T47D (cell line): ENCODE results near the gene SAMD14.
A peak's percentile ranks its signal among the peaks of the same experiment; 100 is the strongest.

Source experiments
- DNase-seq, 2 experiments: peaks; one replicate each; pipeline versions ENCODE4 v3.0.0 to v3.0.0-alpha.2; 2011 to 2012; ENCODE audit warnings: low read depth in 1 of 2, low spot score in 1 of 2
- JUND ChIP-seq: IDR thresholded peaks from 2 replicates; pipeline ENCODE4 v1.6.1; 2012; ENCODE audit warnings: low read depth
- in situ Hi-C: cut with HindIII; loops from 2 replicates; pipeline ENCODE4 v1.10.0; 2016; ENCODE audit warnings: low sequenced_read_pairs, low pct_unique_long_range_greater_than_20kb

The SAMD14 gene

DNA sequence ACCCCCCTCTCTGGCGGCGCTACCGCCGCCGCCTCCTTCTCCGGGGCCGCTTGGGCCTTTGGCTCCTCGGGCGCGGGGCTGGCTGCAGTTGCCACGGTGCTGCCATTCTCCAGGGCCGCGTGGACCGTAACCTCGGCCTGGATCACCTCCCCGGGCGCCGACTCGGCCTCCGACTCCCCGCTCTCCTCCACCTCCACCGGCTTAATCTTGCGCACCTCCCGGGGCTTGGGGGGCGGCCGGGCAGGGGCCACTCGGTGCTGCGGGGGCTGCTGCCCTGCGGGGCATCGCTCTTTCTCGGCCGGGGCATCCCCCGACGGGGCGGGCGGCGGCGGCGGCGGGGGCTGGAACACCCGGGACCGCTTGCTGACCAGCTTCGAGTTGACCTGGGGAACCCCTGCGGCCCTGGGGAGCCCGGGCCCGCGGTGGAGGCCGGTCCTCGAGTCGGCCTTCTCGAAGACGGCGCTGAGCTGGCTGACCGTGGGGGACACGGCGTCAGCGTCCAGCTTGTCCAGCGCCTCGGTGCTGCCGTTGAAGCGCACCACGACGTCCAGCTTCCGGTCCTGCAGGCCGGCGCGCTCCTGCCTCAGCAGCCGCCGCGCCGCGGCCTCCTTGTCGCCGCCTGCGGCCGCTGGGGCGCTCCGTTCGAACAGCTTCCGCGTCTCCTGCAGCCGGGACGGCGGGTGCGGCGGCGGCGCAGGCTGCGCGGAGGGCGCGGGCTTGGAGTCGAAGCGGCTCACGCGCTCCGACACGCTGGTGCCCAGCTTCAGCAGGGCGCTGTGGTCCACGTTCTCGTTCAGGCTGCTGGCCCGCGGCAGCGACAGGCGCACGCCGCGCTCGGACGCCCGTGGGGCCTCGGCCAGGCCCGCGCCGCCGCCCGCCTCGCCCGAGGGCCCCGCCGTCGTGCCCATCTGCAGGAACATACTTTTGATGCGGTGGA lies 19.7 kb upstream of the SAMD14 start:
- DNase-seq, result peak; percentile 66 to 77
- TF ChIP-seq JUND, result no peak
- in situ Hi-C loops, result no loop called here

DNA sequence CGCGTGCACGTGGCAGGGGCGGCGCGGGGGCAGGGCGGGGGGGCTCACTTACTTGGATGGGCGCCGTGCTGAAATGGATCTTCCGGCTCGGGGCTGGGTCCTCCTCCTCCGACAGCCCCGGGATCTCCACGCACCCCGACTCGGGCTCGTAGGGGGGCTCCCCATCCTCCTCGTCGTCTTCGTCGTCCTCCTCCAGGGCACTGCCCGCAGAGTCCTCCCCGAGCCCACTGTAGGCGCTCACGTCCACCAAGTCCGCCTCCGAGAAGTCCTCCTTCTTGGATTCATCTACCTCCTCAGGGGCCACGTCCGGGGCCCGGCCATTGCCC lies 19.1 kb upstream of the SAMD14 start:
- in situ Hi-C loops, result no loop called here
- no peak for DNase-seq
- TF ChIP-seq JUND, result no peak

DNA sequence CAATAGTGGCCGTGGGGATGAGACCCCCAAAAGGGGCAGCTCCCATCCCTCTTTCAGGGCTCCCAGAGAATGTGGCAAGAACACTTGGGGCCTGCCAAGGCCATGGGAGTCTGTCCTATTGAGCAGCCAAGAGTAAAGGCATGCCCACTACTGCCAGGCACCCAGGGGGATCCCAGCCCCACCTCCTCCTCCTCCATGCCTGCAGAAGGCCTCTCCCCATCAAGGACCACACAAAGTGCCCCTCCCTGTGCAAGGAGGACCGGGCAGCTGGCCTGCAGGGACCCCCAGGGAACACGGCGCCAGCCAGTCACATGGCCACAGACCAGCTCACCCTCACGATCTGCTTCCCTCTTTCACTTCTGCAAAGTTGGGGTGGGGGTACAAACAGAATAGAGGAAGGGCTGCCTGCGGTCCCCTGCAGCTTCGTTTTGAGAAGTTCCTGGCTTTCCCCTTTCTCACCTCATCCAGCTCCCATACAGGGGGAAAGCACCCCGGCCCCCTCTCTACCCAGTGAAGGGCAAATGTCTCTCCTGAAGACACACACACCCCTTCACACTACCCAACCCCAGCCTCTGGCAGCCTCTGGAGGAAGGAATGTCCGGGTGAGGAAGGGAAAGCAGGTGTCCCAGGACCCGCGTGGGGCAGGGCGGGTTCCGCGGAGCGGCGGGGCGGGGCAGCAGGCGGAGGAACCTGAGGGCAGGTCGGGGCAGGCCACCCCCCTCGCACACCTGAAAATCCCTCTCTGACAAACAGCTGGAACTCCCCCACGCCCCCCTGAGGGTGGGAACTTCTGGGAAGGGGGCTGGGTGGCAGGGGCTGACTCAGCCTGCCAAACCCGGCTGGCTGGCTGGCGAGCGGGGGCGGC lies 18.5 kb upstream of the SAMD14 start:
- in situ Hi-C loops, result no loop called here
- no peak for TF ChIP-seq JUND
- DNase-seq, result peak; percentile 88 to 97

DNA sequence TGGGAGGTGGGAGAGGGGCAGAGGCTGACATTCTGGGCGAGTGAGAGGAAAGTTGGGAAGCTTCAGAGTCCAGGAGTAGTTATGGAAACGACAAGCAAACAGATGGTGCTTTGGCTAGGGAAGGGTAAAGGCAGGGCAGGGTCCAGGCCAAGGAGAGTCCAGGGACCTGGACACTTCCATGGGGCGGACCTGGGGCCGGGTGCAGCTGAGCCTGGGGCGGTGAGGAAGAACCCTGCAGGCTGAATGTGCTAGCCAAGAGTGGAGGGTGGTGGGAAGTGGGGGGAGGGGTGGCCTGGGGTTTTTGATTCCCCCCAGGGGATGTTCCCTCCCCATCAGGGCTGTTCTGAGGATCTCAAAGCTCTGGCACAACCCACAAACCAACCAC lies 17.9 kb upstream of the SAMD14 start:
- in situ Hi-C loops, result no loop called here
- TF ChIP-seq JUND, result no peak
- DNase-seq, result no peak

DNA sequence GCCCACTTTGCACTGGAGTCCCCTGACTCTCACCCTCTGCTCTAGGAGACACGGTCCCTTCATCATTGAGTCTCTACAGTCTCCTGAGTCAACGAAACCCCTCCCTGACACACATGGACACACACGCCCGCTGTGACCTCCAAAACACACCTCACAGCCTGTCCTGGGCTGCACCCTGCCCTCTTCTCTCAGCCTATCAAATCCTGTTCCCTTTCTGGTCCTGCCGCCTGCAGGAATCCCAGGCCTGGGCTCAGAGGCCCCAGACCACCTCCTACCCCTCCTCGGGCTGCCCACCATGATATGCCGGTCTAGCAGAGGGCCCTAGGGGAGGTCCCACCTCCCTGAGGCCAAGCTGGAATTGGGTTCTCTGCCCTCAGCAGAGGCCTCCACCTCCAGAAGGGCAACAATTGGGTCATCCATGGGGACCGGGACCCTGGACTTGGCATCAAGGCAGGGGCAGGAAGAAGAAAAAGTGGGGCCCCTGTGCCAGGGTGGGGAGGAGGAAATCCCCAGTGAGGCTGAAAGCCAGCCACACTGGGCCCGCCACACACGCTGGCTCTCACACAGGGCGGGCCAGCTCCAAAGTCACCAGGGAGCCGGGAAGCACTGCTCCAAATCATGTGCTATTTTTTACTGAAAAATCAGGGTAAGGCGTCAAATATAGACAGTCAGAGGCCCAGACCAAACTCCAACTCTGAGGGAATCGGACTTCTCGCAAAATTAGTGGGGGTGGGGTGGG lies 17.1 kb upstream of the SAMD14 start:
- in situ Hi-C loops, result no loop called here
- no peak for TF ChIP-seq JUND
- no peak for DNase-seq

DNA sequence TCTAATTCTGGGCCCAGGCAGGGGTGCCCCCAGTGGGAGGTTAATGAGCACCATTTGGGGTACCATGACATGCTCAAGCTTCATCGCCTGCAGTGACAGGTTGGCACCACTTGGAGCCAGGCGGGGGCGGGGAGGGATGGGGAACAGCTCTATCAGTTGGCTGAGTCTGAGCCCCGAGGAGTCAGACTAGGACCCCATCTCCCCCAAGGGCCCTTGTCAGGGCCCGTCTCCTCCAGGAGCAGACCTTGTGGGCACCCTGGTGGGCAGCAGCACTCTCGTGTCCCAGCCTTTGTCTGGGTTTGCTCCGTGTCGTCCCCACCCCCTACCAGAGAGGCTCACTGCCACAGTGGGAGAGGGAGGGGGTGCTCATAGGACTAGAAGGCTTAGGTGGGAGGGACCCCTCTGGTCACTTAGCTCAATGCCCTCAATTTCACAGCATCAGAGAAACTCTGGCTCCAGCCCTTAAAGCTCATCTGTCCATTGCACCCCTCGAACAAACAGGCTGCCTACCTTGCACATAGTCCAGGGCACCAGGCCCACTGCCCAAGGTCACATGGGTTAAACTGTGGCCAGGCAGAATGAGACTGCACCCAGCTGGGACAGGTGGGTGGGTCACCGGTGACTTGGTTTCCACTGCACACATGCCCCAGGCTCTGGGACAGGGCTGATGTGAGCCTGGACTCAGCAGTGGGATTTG lies 16.4 kb upstream of the SAMD14 start:
- no peak for TF ChIP-seq JUND
- in situ Hi-C loops, result no loop called here
- no peak for DNase-seq

DNA sequence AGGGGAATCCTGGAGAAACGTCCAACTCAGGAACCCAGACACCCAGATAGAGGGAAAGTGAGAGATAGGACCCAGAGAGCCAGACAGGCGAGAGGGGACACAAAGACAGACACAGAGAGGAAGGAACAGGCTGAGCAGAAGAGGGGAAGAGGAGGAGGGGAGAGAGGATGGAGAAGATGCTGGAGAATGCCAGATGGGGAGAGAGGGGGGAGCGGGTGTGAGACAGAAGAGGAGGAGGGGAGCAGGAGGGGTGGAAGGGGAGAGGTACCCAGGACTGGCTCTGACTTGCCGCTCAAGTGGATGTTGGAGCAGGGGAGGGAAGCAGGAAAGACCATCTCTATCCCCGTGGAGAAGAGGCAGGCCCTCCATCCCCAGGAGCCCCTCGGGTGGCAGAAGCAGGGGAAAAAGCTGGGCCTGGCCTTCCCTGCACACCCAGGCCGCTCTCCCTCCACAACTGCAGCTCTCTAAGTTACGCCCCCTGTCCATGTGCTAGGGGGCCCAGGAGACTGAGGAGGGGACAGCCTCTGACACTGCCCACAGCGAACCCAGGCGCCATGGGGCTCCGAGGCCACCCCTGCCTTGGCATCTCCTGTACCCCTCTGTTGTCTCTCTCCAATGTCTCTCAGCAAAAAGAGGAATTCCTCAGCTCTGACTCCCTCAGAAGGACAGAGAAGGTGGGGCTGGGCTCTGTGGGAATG lies 15.7 kb upstream of the SAMD14 start:
- no peak for DNase-seq
- in situ Hi-C loops, result no loop called here

DNA sequence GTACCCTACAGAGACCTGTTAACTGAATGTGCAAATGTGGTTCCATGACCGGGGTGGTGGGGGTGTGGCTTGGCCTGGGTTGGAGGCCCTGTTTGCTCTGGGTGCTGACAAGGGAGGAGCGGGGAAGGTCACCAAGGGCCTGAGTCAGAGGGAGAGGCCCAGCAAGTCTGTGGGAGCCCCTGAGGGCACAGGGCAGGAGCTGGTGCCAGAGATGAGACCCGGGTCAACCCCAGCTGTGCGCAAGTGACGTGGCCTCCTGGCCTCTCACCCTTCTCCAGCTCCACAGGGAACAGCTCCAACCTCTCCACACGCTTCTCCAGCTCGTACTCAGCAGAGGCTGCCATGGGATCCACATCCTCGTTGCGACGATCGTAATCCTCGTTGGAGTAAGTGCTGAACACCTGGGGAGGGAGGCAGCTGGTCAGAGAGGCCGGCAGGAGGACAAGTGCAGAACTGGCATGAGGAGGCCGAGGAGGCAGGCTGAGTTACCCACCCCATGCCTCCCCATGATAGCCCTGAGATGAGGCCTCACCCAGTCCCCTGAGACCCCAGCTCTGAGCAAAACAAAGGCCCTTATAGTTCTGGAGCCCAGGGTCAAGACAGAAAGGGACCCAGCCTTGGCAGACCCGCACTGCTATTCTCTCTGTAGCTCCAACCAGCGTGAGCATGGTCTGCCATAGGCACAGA lies 15.0 kb upstream of the SAMD14 start:
- no peak for DNase-seq
- no peak for TF ChIP-seq JUND
- in situ Hi-C loops, result no loop called here

More for the DNA sequence above, 15.7 kb upstream of the SAMD14 start:
- TF ChIP-seq JUND, result no peak

DNA sequence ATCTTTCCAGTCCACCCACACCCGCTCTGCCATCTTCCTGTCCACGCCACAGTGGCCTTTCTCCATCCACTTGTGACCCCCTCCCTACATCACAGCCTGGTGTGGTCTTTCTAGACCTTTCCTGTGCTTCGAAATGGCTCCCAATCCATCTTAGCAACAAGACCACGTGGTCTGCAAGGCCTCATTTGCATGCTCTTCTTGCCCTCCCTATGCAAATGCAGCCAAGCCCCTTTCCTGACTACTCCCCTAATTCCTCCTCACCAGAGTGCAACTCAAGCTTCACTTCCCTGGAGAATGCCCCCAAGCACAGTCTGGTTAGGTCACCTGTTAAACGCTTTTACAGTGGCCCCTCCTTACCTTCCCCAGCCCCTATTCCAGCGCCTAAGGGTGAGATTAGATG lies 14.4 kb upstream of the SAMD14 start:
- TF ChIP-seq JUND, result no peak
- in situ Hi-C loops, result no loop called here

DNA sequence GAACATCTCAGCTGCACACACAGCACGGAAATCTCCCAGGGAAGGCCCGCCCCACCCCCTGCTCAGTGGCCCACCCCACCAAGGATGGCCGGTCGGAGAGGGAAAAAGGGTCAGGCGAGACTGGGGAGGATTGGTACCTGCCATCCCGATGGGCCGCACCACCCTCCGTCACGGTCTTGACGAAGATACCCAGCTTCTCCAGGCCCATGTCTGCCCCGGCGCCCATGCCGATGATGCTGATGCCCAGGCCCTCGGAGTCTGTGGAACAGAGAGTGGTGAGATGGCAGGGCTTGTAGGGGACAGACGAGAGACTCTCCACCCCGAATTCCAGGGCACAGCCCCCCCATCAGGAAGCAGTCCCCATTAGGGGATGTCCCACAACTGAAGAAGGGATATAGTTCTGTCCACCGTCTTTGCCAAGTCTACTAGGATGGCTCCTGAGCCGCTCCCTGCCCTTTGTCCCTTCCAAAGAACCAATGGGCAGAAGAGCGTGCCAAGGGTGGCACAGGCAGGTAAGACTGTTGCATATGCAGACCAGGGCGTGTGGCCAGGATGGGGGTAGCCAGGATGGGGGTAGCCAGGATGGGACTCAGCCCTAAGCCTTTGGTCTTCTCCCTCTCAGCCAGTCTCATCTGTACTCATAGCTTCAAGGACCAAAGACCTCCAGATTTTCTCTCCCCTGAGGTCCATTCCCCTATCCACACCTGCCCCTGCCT lies 13.7 kb upstream of the SAMD14 start:
- no peak for DNase-seq
- no peak for TF ChIP-seq JUND
- in situ Hi-C loops, result no loop called here

More for the DNA sequence above, 14.4 kb upstream of the SAMD14 start:
- no peak for DNase-seq
